DMS153 (cell line): Measurements from ENCODE around the gene AGAP1.

Experiments used
- DNase-seq: peaks from one replicate; lab custom pipeline; 2025; lab: John Stamatoyannopoulos, UW

The AGAP1 gene

GRCh38 chr2:235493775-235494715 is at the start of gene AGAP1:
AGAP1 (plus strand) TSS chr2:235494043.
- DNase-seq: peak; percentile 57

GRCh38 chr2:235444101-235444597 is 49.7 kb upstream of the AGAP1 start:
- DNase-seq: no peak

GRCh38 chr2:235445116-235445515 is 48.7 kb upstream of the AGAP1 start:
- DNase-seq: no peak

- no peak for DNase-seq
Measured at GRCh38 chr2:235446082-235446481, 47.8 kb upstream of the AGAP1 start.

- no peak for DNase-seq
Measured at GRCh38 chr2:235447210-235447609, 46.6 kb upstream of the AGAP1 start.

- DNase-seq: no peak
Measured at GRCh38 chr2:235449568-235449967, 44.3 kb upstream of the AGAP1 start.

GRCh38 chr2:235453605-235454151 is 40.2 kb upstream of the AGAP1 start:
- DNase-seq: no peak

- DNase-seq: peak; percentile 9
Measured at GRCh38 chr2:235458839-235459273, 35.0 kb upstream of the AGAP1 start.

- DNase-seq: no peak
Measured at GRCh38 chr2:235460548-235461047, 33.2 kb upstream of the AGAP1 start.

GRCh38 chr2:235461763-235462414 is 32.0 kb upstream of the AGAP1 start:
- no peak for DNase-seq

- DNase-seq: no peak
Measured at GRCh38 chr2:235462415-235462790, 31.4 kb upstream of the AGAP1 start.

GRCh38 chr2:235463893-235464292 is 29.9 kb upstream of the AGAP1 start:
- DNase-seq: no peak

GRCh38 chr2:235467588-235467987 is 26.3 kb upstream of the AGAP1 start:
- DNase-seq: no peak

GRCh38 chr2:235468978-235469655 is 24.7 kb upstream of the AGAP1 start:
- DNase-seq: peak; percentile 67

GRCh38 chr2:235471186-235471747 is 22.6 kb upstream of the AGAP1 start:
- no peak for DNase-seq

- DNase-seq: no peak
Measured at GRCh38 chr2:235472443-235472842, 21.4 kb upstream of the AGAP1 start.

- DNase-seq: no peak
Measured at GRCh38 chr2:235478609-235479008, 15.2 kb upstream of the AGAP1 start.

- DNase-seq: no peak
Measured at GRCh38 chr2:235479604-235480003, 14.2 kb upstream of the AGAP1 start.

GRCh38 chr2:235480614-235481013 is 13.2 kb upstream of the AGAP1 start:
- no peak for DNase-seq

- no peak for DNase-seq
Measured at GRCh38 chr2:235483313-235483712, 10.5 kb upstream of the AGAP1 start.

GRCh38 chr2:235485362-235485761 is 8.5 kb upstream of the AGAP1 start:
- DNase-seq: no peak

- DNase-seq: no peak
Measured at GRCh38 chr2:235486729-235487128, 7.1 kb upstream of the AGAP1 start.
